HG03558 (cell line): ENCODE results near the gene BMERB1.

Experiments
- ATAC-seq: cut with Tn5 transposase; IDR thresholded peaks from one replicate; pipeline ENCODE4 v1.9.1; 2021; ENCODE audit warnings: moderate number of reproducible peaks; ENCODE audit not compliant: unreplicated experiment; ENCODE audit errors: extremely low read depth

The BMERB1 gene

GRCh38 chr16:15518381-15519351 is 84.3 kb downstream of the BMERB1 start:
- ATAC-seq: no peak

- no peak for ATAC-seq
Observed at GRCh38 chr16:15519790-15520189, 85.4 kb downstream of the BMERB1 start.

DNA sequence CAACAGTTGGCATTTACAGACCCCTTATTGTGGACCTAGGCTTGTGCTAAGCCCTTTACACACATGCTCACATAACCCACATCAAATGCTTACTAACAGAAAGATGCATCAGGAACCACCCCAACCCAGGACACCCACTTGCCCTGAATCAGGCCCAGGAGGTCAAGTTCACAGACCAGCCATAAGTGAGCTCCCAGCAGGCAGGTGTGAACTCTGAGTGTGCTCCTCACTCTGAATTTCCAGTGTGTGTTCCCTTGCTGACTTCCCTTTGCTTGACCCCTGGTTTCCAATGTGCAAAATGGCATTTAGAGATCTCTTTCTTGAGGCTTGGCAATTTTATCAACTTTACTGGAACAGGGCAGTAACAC is 87.0 kb downstream of the BMERB1 start:
- no peak for ATAC-seq

DNA sequence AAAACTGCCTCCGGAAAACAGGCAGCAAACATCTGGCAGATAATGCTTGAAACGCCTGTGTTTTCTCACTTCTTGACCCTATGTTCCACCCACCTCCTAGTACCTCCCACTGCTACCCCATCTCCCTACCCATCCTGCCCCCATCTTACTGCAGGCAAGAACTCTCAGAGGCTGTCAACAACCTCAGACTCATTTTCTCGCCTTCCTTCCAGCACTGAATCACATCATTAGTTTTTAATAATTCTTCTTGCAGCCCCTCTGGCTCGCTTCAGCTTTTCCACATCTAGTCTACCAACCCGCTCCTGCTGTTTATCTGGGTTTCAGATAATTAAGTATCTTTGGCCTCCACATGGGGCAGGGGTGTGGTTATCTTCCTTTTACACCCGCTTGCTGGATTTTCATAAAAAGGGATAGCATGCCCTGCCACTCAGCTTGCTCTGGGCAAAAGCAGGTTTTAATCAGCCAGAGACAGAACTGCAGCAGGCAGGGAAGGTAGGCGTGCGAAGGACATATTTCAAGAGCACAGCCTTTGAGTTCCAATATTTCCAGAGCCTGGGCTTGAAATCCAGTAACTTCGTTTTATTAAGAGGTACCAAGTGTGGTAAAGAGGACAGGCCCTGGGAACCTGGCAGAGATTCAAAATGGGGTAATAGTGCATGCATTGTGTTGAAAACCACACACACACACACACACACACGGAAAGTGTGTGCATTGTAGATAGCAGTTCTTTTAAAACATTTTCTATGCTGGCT is 87.5 kb downstream of the BMERB1 start:
- no peak for ATAC-seq

GRCh38 chr16:15523092-15523541 is 88.7 kb downstream of the BMERB1 start:
- ATAC-seq: no peak

- ATAC-seq: no peak
Observed at GRCh38 chr16:15523939-15524338, 89.6 kb downstream of the BMERB1 start.

DNA sequence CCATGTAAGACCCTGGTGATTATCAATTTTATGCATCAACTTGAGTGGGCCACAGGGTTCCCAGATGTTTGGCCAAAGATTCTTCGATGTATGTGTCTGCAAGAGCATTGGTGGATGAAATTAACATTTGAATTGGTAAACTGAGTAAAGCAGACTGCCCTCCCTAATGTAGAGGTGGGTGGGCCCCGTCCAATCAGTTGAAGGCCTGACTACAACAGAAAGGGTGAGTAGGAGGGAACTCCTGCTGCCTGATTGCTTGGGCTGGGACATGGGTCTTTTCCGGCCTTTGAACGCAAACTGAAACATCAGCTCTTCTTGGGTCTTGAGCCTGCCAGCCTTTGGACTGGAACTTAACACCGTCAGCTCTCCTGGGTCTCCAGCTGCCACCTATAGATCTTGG is 90.6 kb downstream of the BMERB1 start:
- no peak for ATAC-seq

DNA sequence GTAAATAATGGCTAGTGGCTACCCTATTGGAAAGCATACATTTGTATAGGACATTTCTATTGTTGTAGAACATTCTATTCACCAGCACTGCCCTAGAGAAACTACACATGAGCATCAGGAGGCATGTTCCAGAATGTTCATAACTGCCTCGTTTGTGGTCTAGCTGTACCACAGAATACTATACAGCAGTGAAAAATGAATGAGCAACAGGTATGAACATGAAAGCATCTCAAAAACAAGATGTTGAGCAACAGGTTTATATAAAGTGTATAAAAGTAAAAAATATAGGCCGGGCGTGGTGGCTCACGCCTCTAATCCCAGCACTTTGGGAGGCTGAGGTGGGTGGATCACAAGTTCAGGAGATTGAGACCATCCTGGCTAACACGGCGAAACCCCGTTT is 91.7 kb downstream of the BMERB1 start:
- no peak for ATAC-seq

- no peak for ATAC-seq
Observed at GRCh38 chr16:15526731-15527130, 92.3 kb downstream of the BMERB1 start.

GRCh38 chr16:15529673-15530072 is 95.3 kb downstream of the BMERB1 start:
- ATAC-seq: no peak

DNA sequence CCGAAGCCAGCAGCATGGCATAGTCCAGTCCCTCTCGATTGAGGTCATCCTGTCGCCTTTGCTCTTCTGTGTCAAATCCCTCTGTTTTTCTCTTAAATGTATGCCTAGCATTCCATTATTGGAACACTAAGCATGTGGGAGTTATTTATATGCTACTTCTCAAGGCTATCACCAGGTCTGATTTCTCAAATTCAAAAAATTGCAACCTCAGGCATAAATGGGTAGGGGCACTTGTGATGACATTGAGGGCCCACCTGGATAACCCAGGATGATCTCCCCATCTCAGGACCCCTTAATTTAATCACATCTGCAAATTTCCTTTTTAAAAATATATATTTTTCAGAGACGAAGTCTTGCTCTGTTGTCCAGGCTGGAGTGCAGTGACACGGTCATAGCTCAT is 95.7 kb downstream of the BMERB1 start:
- no peak for ATAC-seq

- no peak for ATAC-seq
Observed at GRCh38 chr16:15532825-15533224, 98.4 kb downstream of the BMERB1 start.

DNA sequence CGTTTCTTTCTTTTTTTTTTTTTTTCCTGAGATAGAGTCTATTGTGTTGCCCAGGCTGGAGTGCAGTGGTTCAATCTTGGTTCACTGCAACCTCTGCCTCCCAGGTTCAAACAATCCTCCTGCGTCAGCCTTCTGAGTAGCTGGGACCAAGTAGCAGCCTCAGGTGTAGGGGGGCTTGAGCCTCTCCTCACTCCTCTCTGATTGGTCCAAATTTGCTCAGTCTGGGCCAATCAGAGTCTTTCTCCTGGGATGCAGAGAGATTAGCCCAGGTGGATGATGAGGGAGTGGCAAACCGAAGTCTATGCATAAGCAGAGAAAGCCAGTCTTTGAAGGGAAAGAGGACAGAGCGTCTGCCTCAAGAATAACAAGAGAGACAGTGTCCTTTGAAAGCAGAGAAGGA is 99.0 kb downstream of the BMERB1 start:
- ATAC-seq: no peak

DNA sequence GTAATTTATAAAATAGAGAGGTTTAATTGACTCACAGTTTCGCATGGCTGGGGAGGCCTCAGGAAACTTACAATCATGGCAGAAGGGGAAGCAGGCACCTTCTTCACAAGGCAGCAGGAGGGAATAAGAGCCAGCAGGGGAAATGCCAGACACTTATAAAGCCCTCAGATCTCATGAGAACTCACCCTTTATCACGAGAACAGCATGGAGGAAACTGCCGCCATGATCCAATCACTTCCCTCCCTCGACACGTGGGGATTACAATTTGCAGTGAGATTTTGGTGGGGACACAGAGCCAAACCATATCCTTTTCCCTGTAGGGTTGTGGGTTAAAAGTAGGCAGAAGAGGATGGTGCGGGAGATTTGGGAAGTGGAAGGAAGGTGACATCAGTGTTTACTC is 101.4 kb downstream of the BMERB1 start:
- ATAC-seq: no peak

- ATAC-seq: no peak
Observed at GRCh38 chr16:15536843-15537242, 102.5 kb downstream of the BMERB1 start.

DNA sequence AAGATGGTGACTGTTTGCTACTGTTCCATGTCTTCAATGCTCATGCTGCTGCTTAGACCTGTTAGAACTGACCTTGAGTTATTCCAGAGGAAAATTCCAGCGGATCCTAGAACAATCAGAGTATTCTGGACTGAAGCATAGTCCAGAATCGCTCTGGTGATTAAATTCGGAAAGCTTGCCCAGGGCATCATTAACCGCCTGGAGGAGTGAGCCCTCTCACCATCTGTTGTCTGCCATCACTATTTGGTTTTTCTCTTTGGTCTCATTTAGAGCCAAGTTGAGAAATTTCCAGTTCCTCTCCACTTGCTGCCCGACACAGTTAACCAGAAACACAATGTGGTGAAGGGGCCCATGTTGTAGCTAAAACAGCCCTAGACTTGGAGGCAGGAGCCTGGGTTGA is 104.1 kb downstream of the BMERB1 start:
- no peak for ATAC-seq

DNA sequence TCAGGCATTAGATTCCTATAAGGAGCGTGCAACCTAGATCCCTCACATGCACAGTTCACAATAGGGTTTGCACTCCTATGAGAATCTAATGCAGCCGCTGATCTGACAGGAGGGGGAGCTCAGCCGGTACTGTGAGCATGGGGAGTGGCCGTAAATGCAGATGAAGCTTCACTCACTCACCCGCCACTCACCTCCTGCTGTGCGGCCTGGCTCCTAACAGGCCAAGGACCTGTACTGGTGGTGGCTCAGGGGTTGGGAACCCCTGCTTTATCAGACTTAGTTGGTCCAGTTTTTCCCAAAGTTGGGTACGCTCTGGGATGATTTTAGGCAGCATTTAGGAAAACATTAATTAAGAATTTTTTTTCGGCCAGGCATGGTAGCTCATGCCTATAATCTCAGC is 104.8 kb downstream of the BMERB1 start:
- ATAC-seq: no peak

DNA sequence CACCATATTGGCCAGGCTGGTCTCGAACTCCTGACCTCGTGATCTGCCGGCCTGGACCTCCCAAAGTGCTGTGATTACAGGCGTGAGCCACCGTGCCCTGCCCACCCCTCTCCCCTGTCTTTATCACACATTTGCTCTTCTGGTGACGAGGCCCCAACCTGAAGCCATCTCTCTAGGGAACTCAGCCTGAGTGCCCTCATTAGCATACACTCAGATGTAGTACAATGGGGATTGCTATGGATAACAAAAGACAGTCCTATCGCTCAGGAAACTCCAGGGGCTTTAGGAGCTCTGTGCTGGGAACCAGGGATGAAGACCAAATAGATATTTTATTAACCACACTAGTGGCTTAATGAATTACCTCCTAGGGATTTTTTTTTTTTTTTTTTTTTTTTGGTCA is 107.9 kb downstream of the BMERB1 start:
- ATAC-seq: no peak

DNA sequence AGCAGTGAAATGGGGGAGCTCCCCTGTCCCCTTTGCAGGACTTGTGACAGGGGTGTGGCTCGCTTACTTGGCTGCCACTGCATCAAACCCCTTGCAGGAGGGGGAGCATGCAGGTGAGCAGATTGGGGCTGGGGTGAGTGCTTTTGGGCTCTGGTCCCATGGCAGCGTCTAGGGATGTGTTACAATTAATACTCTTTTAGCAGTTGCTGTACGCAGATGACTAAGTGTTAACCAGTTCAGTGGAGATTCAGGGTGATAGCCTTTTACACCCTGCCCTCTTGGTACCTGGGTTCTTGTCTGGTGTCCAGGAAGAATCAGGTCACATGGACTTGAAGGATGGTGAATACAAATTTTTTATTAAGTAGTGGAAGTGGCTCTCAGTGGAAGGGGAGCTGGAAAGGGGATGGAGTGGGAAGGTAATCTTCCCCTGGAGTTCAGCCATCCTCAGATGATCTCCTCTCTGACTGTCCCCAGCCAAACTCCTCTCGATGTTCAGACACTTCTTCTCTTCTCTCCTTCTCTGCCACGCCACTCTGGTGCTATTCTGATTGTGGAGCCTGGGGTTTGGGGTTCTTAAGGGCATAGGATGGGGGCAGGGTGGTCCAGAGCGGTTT is 108.5 kb downstream of the BMERB1 start:
- ATAC-seq: no peak

DNA sequence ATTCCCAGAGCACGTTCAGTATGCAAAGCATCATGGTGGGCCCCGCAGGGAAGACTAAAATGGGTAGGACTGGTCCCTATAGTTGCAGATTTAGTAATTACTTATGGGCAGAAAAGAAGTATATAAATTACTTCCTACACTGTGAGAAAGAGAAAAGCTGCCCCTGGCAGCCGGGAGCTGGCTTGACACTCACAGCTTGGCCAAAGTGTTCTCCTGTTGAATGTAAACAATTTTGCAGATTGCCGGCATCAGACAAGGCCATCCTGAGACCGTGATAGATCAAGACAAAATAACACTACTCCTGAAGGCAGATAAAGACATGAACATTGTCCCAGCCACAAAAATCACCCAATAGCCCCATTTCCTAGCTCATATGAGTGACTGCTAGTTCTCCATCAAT is 110.0 kb downstream of the BMERB1 start:
- no peak for ATAC-seq

DNA sequence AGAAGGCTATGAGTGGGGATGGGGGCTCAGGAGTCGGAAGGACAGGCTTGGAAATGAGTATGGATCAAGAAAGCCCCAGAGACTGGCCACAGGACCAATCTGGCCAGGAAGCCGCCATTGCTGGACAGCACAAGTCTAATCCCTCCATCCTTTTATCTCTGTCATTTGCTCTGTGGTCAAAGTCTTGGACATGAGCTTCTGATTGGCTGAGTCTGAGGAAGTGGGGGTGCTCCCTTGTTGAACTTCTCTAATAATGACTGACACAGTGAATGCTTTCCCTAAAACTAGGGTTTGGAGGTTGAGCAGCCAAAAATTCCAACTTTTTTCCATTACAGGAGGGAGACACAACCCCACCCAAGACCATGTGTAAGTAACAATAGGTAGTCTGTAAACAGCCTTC is 111.2 kb downstream of the BMERB1 start:
- no peak for ATAC-seq
